Nephron progenitor cell (in vitro differentiated cells): ENCODE data around the gene CDC73.

Source experiments
- DNase-seq: peaks from one replicate; pipeline ENCODE4 v3.0.0; 2021
- H3K27ac Mint-ChIP-seq: 2 replicates; pipeline ENCODE4 v1.8.0; 2021; ENCODE audit warnings: mild to moderate bottlenecking, moderate library complexity, mixed read lengths
- H3K27me3 Mint-ChIP-seq: 2 replicates; pipeline ENCODE4 v1.8.0; 2021; ENCODE audit warnings: mild to moderate bottlenecking, low read depth, mixed read lengths; ENCODE audit not compliant: poor library complexity
- H3K36me3 Mint-ChIP-seq: 2 replicates; pipeline ENCODE4 v1.8.0; 2021; ENCODE audit warnings: low read depth, mixed read lengths
- H3K4me1 Mint-ChIP-seq: 2 replicates; pipeline ENCODE4 v1.8.0; 2021; ENCODE audit warnings: mixed read lengths
- H3K4me3 Mint-ChIP-seq: 2 replicates; pipeline ENCODE4 v1.8.0; 2021; ENCODE audit warnings: mild to moderate bottlenecking, moderate library complexity, mixed read lengths
- H3K9me3 Mint-ChIP-seq: 2 replicates; pipeline ENCODE4 v1.8.0; 2021; ENCODE audit warnings: mild to moderate bottlenecking, moderate library complexity, mixed read lengths
- CTCF ChIP-seq: fragments of 200-600 bp; sonication (generic); IDR thresholded peaks from 2 replicates; pipeline ENCODE4 v1.5.0; 2021; ENCODE audit warnings: antibody characterized with exemption

CDC73 gene

DNA sequence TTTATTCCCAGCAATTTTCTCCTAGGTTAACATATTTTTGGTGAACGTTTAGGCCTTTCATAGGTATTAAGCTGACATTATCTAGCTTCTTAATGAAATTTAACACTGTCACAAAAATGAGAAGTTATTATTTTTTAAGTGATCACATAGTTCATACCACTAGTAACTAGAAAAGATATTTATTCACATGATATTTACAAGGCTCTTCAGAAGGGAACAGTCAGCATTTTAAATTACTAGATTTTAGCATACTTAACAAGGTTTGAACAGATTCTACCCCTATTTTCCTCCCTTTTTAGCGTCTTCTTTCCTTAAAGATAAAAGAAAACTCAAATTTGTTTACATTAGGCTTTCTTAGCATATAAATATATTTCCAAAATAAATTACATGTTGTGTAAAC lies 130.1 kb downstream of the CDC73 start:
- no peaks in the 10 kb centered on the region for H3K27me3 Mint-ChIP-seq
- peaks cover 18% of the 10 kb centered on the region for H3K9me3 Mint-ChIP-seq
- H3K27ac Mint-ChIP-seq: no peak overlapping the region
- peaks cover 37% of the 10 kb centered on the region for H3K36me3 Mint-ChIP-seq
- DNase-seq: no peak
- no peak for TF ChIP-seq CTCF
- H3K4me3 Mint-ChIP-seq: no peak overlapping the region
- peaks cover under 1% of the 10 kb centered on the region for H3K4me1 Mint-ChIP-seq

GRCh38 chr1:193256019-193256418 lies 134.2 kb downstream of the CDC73 start:
- Mint-ChIP-seq H3K27ac (no peak overlapping the region), H3K4me1 (peaks cover 5% of the 10 kb centered on the region), H3K9me3 (no peaks in the 10 kb centered on the region), H3K4me3 (no peak overlapping the region), H3K36me3 (peaks cover 10% of the 10 kb centered on the region), H3K27me3 (no peaks in the 10 kb centered on the region)
- DNase-seq: no peak
- TF ChIP-seq CTCF: no peak

GRCh38 chr1:193259636-193260035 lies 137.8 kb downstream of the CDC73 start:
- H3K36me3 Mint-ChIP-seq: peaks cover 8% of the 10 kb centered on the region
- no peak overlapping the region for H3K27ac Mint-ChIP-seq
- peaks cover 5% of the 10 kb centered on the region for H3K4me1 Mint-ChIP-seq
- no peak overlapping the region for H3K4me3 Mint-ChIP-seq
- H3K9me3 Mint-ChIP-seq: no peaks in the 10 kb centered on the region
- no peak for TF ChIP-seq CTCF
- DNase-seq: no peak
- no peaks in the 10 kb centered on the region for H3K27me3 Mint-ChIP-seq

DNA sequence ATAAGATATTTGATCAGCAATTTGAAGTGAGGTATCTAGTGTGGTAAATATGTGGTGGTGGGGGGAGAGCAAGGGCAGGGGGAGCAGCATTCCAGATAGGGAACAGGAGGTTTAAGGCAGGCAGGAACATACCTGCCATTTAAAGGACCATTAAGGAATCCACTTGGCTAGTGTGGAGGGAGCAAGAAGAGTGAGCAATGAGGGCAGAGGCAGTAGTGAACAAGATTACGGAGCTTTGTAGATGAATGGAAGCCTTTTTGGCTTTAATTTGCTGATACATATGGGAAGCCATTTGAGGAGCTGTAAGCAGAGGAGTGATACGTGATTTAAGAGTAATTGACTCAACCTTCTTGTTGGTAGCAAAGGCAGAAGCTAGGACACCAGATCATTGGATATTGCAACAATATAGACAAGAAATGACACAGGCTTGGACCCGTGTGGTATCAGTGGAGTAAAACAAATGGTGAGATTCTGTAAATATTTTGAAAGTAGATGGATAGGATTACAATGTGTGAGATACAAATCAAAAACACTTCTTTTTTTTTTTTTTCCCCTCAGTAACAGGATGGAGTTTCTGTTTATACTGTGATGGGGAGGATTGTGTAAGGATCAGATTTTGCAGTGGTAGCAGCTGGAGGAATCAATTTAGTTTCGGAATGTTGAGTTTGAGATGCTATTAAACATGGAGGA lies 138.4 kb downstream of the CDC73 start:
- Mint-ChIP-seq H3K4me1 (peaks cover 5% of the 10 kb centered on the region), H3K4me3 (no peak overlapping the region), H3K36me3 (peaks cover 10% of the 10 kb centered on the region), H3K27ac (no peak overlapping the region), H3K27me3 (no peaks in the 10 kb centered on the region), H3K9me3 (no peaks in the 10 kb centered on the region)
- DNase-seq: no peak
- no peak for TF ChIP-seq CTCF

DNA sequence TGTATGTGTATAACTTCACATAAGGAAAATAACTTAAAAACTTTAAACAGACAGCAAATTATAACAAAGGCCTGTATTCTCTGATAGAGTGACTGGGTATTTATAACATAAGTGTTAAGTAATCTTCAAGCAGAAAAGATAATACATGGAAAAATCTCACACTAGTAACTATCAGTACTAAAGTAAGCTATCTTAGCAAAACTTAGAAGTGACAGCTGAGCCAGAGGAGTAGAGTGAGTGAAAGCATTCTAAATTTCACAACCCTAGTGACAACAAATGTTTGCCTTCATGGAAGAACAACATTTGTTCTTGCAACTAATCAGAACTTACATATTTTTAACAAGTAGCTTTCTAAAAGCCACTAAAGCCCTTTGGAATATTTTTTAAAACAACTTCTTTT lies 139.1 kb downstream of the CDC73 start:
- Mint-ChIP-seq H3K27ac (no peak overlapping the region), H3K27me3 (no peaks in the 10 kb centered on the region), H3K36me3 (peaks cover 16% of the 10 kb centered on the region), H3K9me3 (no peaks in the 10 kb centered on the region), H3K4me3 (no peak overlapping the region), H3K4me1 (peaks cover 5% of the 10 kb centered on the region)
- DNase-seq: no peak
- TF ChIP-seq CTCF: no peak

GRCh38 chr1:193262661-193263060 lies 140.8 kb downstream of the CDC73 start:
- peak overlapping the region; percentile 18 for H3K27ac Mint-ChIP-seq
- H3K9me3 Mint-ChIP-seq: no peaks in the 10 kb centered on the region

More at GRCh38 chr1:193262661-193263060, 140.8 kb downstream of the CDC73 start:
- no peak for DNase-seq
- no peak overlapping the region for H3K4me3 Mint-ChIP-seq
- H3K36me3 Mint-ChIP-seq: peaks cover 12% of the 10 kb centered on the region
- no peaks in the 10 kb centered on the region for H3K4me1 Mint-ChIP-seq
- no peaks in the 10 kb centered on the region for H3K27me3 Mint-ChIP-seq
- no peak for TF ChIP-seq CTCF
